NCI-H748 treated with DMSO at 0.1 percent for 48 hours (cell line): ENCODE measurements around the gene APOA4.
"Not testable (repeated sequence)": the region's sequence is repeated elsewhere in the genome, so short reads cannot be mapped to it uniquely, and the experiment has no call there.

Experiments
- DNase-seq: peaks from one replicate; lab custom pipeline; 2025; lab: John Stamatoyannopoulos, UW

The APOA4 gene

GRCh38 chr11:116829525-116830183 is 6.5 kb upstream of the APOA4 start, which contains the start of gene APOC3:
Gene APOC3, plus strand, starts transcription at chr11:116829907. Its CDS starts 676 bp downstream, at chr11:116830583.
- DNase-seq: no peak

GRCh38 chr11:116828632-116829524 is 5.8 kb upstream of the APOA4 start:
- no peak for DNase-seq

- DNase-seq: no peak
Measured at GRCh38 chr11:116827461-116827860, 4.4 kb upstream of the APOA4 start.

- no peak for DNase-seq
Measured at GRCh38 chr11:116826751-116827431, 3.8 kb upstream of the APOA4 start.

- no peak for DNase-seq
Measured at GRCh38 chr11:116825854-116826750, 3.0 kb upstream of the APOA4 start.

GRCh38 chr11:116825434-116825833 is 2.3 kb upstream of the APOA4 start:
- DNase-seq: no peak

GRCh38 chr11:116822575-116822974 is 529 bp downstream of the APOA4 start:
- no peak for DNase-seq

GRCh38 chr11:116821050-116821918 is 1.8 kb downstream of the APOA4 start:
- no peak for DNase-seq

- DNase-seq: no peak
Measured at GRCh38 chr11:116819049-116819448, 4.1 kb downstream of the APOA4 start.

GRCh38 chr11:116814502-116814901 is 8.6 kb downstream of the APOA4 start:
- no peak for DNase-seq

GRCh38 chr11:116813781-116814471 is 9.2 kb downstream of the APOA4 start:
- no peak for DNase-seq

GRCh38 chr11:116813170-116813569 is 9.9 kb downstream of the APOA4 start:
- no peak for DNase-seq

- DNase-seq: no peak
Measured at GRCh38 chr11:116812109-116812508, 11.0 kb downstream of the APOA4 start.

- no peak for DNase-seq
Measured at GRCh38 chr11:116811194-116811593, 11.9 kb downstream of the APOA4 start.

GRCh38 chr11:116808262-116809175 is 14.6 kb downstream of the APOA4 start:
- no peak for DNase-seq

- no peak for DNase-seq
Measured at GRCh38 chr11:116807601-116808261, 15.4 kb downstream of the APOA4 start.

- DNase-seq: no peak
Measured at GRCh38 chr11:116804001-116804400, 19.1 kb downstream of the APOA4 start.

GRCh38 chr11:116801662-116802061 is 21.4 kb downstream of the APOA4 start:
- DNase-seq: not testable (repeated sequence)
